Measurements from ENCODE around the gene DHDH. TPM values are rescaled to one million over a fixed set of nuclear protein-coding genes. Genes with fewer than 3 reads are reported as not detected.

The DHDH gene
- total and polyA plus RNA-seq, 12 donors, result 0.17 to 0.51 TPM; not detected in 10

- WGBS, 2 donors, result 19 to 20% methylated on average over 19 of the region's 19 CpGs
- peak; percentile 75 to 95 (median 93) for TF ChIP-seq CTCF (IDR thresholded peaks at IDR 0.05)
- intact Hi-C loops (cut with DNase I), result loop anchor here in 6 of 10 donors (2.0 to 10.0 kb wide), 6 partner anchors 128 to 179 kb away; no protein-coding TSS in a partner anchor
- Histone ChIP-seq H3K27ac (peak overlapping the region in 8 of 10 donors; percentile 3 to 68 (median 35)), H3K36me3 (peaks cover 0 to 100% (median 68%) of the 10 kb centered on the region in 9 donors), H3K4me3 (no peak overlapping the region), H3K27me3 (no peaks in the 10 kb centered on the region), H3K9me3 (no peaks in the 10 kb centered on the region), H3K4me1 (peaks cover 5 to 51% (median 38%) of the 10 kb centered on the region in 9 donors)
- DNase-seq (peak; percentile 79 to 85), ATAC-seq (peak; percentile 7 to 69 (median 64))
Measured at GRCh38 chr19:48970923-48971395, 37.5 kb downstream of the DHDH start.

GRCh38 chr19:48975947-48976847 is 42.7 kb downstream of the DHDH start:
- DNase-seq, result no peak
- TF ChIP-seq CTCF (IDR thresholded peaks at IDR 0.05), result peak in 1 of 9 donors; percentile 20
- intact Hi-C loops (cut with DNase I), result loop anchor here in 1 of 10 donors (10.0 kb wide), 1 partner anchor 181 kb away; no protein-coding TSS in a partner anchor
- H3K27ac ChIP-seq, result peak overlapping the region in 3 of 10 donors; percentile 85 to 94 (median 92)
- no peaks in the 10 kb centered on the region for H3K9me3 ChIP-seq
- no peak overlapping the region for H3K4me3 ChIP-seq
- H3K4me1 ChIP-seq, result peaks cover 4 to 44% (median 13%) of the 10 kb centered on the region in 9 donors
- H3K27me3 ChIP-seq, result no peaks in the 10 kb centered on the region
- H3K36me3 ChIP-seq, result peaks cover 0 to 84% (median 61%) of the 10 kb centered on the region in 9 donors
- 87 to 89% methylated on average over 13 of the region's 13 CpGs for WGBS, 2 donors
- no peak for ATAC-seq

GRCh38 chr19:48977061-48977460 is 43.6 kb downstream of the DHDH start:
- intact Hi-C loops (cut with DNase I), result loop anchor here in 1 of 10 donors (10.0 kb wide), 1 partner anchor 182 kb away; no protein-coding TSS in a partner anchor
- DNase-seq, result no peak
- H3K27me3 ChIP-seq, result no peaks in the 10 kb centered on the region
- ATAC-seq, result no peak
- H3K9me3 ChIP-seq, result no peaks in the 10 kb centered on the region
- peaks cover 0 to 84% (median 65%) of the 10 kb centered on the region in 9 donors for H3K36me3 ChIP-seq
- TF ChIP-seq CTCF (IDR thresholded peaks at IDR 0.05), result no peak
- WGBS, 2 donors, result 67 to 76% methylated on average over 2 of the region's 2 CpGs
- H3K4me1 ChIP-seq, result peaks cover 3 to 40% (median 13%) of the 10 kb centered on the region in 9 donors
- no peak overlapping the region for H3K4me3 ChIP-seq
- H3K27ac ChIP-seq, result peak overlapping the region in 7 of 10 donors; percentile 77 to 94 (median 91)

- TF ChIP-seq CTCF (IDR thresholded peaks at IDR 0.05), result no peak
- peaks cover 0 to 86% (median 58%) of the 10 kb centered on the region in 9 donors for H3K36me3 ChIP-seq
- peaks cover 3 to 40% (median 13%) of the 10 kb centered on the region in 9 donors for H3K4me1 ChIP-seq
- H3K27ac ChIP-seq, result peak overlapping the region in 4 of 10 donors; percentile 48 to 94 (median 63)
- H3K9me3 ChIP-seq, result no peaks in the 10 kb centered on the region
- no peak for ATAC-seq
- no peaks in the 10 kb centered on the region for H3K27me3 ChIP-seq
- no peak for DNase-seq
- no peak overlapping the region for H3K4me3 ChIP-seq
- WGBS, 2 donors, result 92 to 94% methylated on average over 9 of the region's 9 CpGs
- intact Hi-C loops (cut with DNase I), result no loop called here
Measured at GRCh38 chr19:48982280-48982679, 48.8 kb downstream of the DHDH start.

All from heart right ventricle (tissue), 16 donors.